Muscle layer of duodenum (tissue), 2 donors: Measurements from ENCODE around the gene CD7.

ENCODE experiments used
- H3K27ac ChIP-seq: one replicate; pipeline ENCODE4 v1.7.0; 2013; ENCODE audit warnings: mild to moderate bottlenecking, low read length
- H3K27me3 ChIP-seq: one replicate; pipeline ENCODE4 v1.7.0; 2013; ENCODE audit warnings: low read depth, mild to moderate bottlenecking, control low read depth, low read length
- H3K36me3 ChIP-seq, 2 donors: one replicate each; pipeline ENCODE4 v1.7.0; 2013; ENCODE audit warnings: low read length in 2 of 2, control low read depth in 1 of 2, mild to moderate bottlenecking in 1 of 2; ENCODE audit not compliant: insufficient read depth in 2 of 2, control insufficient read depth in 1 of 2
- H3K4me1 ChIP-seq, 2 donors: one replicate each; pipeline ENCODE4 v1.7.0; 2013; ENCODE audit warnings: low read length in 2 of 2, mild to moderate bottlenecking in 2 of 2, control low read depth in 1 of 2, moderate library complexity in 1 of 2; ENCODE audit not compliant: insufficient read depth in 2 of 2, control insufficient read depth in 1 of 2
- H3K4me3 ChIP-seq, 2 donors: one replicate each; pipeline ENCODE4 v1.7.0; 2013; ENCODE audit warnings: low read length in 2 of 2, low read depth in 1 of 2, mild to moderate bottlenecking in 1 of 2
- H3K9me3 ChIP-seq, 2 donors: one replicate each; pipeline ENCODE4 v1.7.0; 2013; ENCODE audit warnings: low read length in 2 of 2, control low read depth in 1 of 2, mild to moderate bottlenecking in 1 of 2; ENCODE audit not compliant: control insufficient read depth in 1 of 2
- donor health status: healthy.

The CD7 gene

DNA sequence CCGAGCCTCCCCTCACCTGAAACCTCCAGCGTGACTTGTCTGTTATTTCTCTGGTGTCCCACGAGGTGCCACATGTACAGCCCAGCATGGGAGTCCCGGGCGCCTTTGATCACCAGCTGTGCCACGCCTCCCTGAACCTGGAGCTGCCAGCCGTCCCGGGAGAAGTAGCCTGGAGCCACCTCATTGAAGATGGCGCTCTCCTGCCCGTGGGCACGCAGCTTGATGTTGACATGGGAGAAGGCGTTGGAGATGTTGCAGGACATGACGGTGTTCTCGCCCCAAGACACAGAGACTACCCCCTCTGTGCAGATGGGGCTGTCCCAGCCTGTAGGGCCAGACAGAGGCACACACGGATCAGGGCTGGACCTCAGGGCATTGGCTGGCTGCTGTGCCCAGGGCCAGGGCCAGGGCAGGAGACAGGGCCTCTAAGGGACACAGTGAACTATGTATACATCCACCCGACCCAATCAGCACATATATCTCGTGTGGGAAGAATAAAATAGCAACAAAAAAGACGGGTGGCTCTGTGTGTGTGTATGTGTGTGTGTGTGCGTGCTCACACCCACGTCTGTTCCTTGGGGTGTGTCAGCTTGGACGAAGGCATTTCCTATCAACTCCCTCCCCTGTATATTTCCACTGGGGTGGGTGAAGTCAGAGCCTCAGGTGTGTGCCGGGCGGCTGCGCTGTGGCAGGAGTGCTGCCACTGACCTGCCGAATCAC, 7.3 kb upstream of the CD7 start:
- Histone ChIP-seq H3K4me1 (peaks cover 0 to 10% of the 10 kb centered on the region in 2 donors), H3K4me3 (no peak overlapping the region), H3K9me3 (no peaks in the 10 kb centered on the region), H3K27me3 (no peaks in the 10 kb centered on the region), H3K27ac (no peak overlapping the region), H3K36me3 (peaks cover 0 to 6% of the 10 kb centered on the region in 2 donors)

DNA sequence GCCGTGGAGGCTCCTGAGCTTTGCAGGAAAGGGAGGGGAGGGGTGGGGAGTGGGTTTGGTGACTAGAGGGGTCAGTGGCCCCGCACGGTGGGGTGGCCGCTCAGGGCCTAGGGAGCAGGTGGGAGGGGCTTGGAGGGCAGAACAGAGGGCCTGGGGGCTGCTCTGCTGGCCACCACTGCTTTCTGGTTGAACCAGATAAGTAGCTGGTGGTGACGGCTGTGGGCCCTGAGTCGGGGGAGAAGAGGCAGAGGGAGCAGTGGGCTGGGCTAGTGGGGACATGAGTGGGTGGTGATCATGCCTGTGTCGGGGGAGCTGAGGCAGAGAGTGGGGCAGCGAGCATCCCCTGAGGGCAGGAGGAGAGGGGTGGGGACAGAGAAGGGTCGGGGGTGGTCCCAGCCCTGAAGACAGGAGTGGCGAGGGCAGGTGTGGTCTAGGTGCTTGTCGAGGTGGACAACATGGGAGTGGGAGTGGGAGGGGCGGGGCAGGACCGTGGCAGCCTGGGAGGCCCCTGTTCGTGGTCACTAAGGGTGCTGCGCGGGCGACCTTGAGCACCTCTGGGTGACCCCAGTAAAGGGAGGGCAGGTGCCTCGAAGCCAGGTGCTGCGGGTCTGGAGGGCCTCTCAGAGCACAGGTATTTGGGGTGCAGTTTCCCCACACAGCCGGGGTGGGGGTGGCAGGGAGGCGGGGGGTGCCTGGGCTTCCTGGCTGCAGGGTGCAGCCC, 6.3 kb upstream of the CD7 start:
- peaks cover 0 to 6% of the 10 kb centered on the region in 2 donors for H3K36me3 ChIP-seq
- no peaks in the 10 kb centered on the region for H3K9me3 ChIP-seq
- peaks cover 0 to 9% of the 10 kb centered on the region in 2 donors for H3K4me1 ChIP-seq
- no peaks in the 10 kb centered on the region for H3K27me3 ChIP-seq
- no peak overlapping the region for H3K4me3 ChIP-seq
- no peak overlapping the region for H3K27ac ChIP-seq

DNA sequence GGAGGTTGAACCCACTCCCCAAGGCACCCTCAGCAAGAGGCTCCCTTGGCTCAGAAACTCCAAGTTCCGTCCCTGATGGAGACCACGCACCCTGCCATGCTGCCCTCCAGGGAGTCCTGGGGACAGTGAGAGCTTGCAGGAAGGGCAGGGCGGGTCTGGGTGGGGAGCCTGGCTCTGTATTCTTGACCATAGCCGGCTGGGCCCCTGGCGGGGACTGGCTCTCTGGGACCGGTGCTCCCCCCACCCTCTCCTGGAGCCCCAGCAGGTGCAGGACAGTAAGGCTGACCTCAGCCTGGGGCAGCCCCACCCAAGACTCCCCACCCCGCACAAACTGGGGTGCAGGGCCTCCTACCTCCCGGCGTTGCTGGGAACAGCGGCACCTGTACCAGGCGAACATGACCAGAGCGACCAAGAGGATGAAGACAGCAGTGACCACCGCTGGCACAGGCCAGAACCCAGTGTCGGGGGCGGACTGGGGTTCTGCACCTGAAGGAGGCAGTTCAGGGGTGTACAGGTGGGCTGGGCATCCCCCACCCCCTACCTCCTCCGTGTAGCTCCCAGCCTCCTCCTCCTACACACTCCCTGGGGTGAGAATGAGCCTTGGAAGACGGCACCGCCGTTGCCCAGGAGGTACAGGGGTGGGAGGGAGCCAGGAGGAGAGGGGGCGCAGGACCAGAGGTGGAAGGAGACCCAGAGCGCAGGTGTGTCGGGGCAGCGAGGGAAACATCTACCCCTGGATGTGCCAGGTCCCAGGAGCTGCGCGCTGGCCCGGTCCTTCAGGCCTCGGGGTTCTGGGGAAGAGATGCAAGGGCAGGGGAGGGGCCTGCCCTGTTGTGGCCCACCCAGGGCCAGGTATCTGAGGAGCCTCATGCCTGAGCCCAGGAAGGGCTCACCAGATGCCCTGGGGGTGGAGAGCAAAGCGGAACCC, 5.4 kb upstream of the CD7 start:
- Histone ChIP-seq H3K27ac (no peak overlapping the region), H3K4me1 (peaks cover 0 to 9% of the 10 kb centered on the region in 2 donors), H3K27me3 (no peaks in the 10 kb centered on the region), H3K4me3 (no peak overlapping the region), H3K9me3 (no peaks in the 10 kb centered on the region), H3K36me3 (peaks cover 0 to 6% of the 10 kb centered on the region in 2 donors)

DNA sequence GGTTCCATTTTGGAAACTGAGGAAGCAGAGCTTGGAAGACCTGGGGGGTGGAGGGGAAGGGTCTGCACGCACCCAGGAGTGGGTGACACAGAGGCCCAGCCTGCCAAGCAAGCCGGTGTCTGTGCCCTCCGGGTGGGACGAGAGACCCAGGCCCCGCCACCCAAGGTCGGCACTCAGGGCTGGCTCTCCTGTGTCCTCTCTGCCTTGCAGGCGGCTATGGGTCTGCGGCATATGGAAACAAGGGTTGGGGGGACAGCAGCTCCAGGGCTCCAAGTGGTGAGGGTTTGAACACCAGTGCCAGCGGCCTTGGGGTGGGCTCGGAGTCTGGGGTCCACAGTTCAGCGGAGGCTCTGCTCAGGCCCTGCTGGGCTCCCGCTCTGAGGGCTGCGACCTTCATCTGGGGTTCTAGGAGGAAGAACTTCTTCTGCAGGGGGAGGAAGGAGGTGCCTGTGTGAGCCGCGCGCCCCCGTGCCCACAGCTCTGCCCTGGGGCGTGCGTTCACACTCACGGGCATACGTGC, 4.6 kb upstream of the CD7 start:
- no peaks in the 10 kb centered on the region for H3K27me3 ChIP-seq
- no peak overlapping the region for H3K27ac ChIP-seq
- H3K4me3 ChIP-seq: no peak overlapping the region
- no peaks in the 10 kb centered on the region for H3K9me3 ChIP-seq
- H3K36me3 ChIP-seq: peaks cover 0 to 6% of the 10 kb centered on the region in 2 donors
- peaks cover 0 to 9% of the 10 kb centered on the region in 2 donors for H3K4me1 ChIP-seq

DNA sequence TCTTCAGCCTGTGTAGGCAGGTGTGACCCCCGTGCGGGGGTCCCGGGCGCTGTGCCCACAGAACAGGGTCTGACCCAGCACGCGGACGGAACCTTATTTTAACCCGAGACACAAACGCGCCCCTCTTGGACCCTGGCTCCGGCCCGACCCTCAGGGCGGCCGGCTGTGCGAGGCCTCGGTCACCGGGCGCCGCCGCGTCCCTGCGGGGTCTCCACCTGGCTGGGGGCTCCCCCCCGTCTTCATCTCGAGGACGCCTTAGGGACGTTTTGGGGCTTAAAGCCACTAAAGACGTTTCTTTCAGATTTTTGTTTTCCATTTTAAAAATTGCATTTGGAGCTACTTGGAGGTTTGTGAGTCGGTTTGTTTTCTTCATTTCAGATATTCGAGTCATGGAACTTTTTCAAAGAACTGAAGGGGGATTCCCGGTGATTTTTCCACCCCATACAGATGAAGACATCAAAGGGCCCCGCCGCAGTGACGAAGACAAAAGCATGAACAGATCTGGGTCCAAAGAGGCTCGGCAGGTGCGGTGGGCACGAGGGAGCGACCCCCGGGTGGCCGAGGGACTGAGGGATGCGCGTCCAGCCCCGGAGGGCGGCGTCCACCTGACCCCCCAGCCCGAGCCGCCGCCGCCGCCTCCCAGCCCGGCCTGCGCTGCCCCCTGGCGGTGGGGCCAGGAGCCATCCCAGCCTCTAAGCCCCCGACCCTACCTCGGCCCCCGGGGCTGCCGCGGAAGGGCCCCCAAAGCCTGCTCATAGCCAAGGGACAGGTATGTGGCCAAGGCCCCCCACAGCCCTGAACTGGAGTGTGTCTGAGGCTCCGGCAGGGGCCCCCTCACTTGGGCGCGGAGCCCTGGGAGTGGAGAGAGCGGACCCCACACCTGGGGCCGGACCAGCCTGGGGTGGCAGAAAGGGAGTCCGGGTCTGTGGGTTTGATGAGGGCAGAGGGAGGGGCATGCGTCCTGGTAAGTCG, 3.8 kb upstream of the CD7 start:
- Histone ChIP-seq H3K27ac (no peak overlapping the region), H3K27me3 (peaks cover 6% of the 10 kb centered on the region), H3K36me3 (peaks cover 0 to 6% of the 10 kb centered on the region in 2 donors), H3K4me1 (peaks cover 0 to 10% of the 10 kb centered on the region in 2 donors), H3K4me3 (no peak overlapping the region), H3K9me3 (no peaks in the 10 kb centered on the region)

DNA sequence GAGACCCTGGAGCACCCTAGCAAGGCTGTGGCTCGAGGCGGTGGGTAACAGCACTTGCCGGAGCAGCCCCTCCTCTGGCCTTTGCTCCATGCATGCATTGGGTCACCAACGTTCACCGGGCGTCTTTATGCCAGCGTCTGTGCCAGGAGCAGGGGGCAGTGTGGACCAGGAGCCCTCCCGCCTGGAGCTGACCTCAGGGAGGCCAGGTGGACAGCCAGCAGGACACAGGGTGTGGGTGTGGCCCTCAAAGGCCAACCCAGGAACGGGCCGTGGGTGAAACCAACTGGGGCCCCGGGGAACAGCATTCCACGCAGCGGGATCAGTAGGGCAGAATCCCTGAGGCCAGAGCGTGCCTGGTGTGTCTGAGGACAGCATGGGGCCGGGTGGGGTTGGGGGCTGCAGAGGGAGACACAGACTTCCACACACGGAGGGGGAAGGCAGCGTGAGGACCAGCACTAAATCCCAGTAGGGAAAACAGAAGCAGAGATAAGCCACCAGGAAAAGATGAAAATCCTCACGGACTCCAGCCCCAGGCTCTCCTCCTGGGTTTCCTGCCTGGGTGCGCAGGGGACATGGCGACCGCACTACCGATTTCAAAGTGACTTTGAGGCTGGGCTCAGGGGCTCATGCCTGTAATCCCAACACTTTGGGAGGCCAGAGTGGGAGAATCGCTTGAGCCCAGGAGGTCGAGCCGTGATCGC, 2.9 kb upstream of the CD7 start:
- H3K27me3 ChIP-seq: peaks cover 13% of the 10 kb centered on the region
- H3K4me3 ChIP-seq: no peak overlapping the region
- H3K4me1 ChIP-seq: peaks cover 0 to 19% of the 10 kb centered on the region in 2 donors
- H3K9me3 ChIP-seq: no peaks in the 10 kb centered on the region
- H3K36me3 ChIP-seq: no peaks in the 10 kb centered on the region
- no peak overlapping the region for H3K27ac ChIP-seq

DNA sequence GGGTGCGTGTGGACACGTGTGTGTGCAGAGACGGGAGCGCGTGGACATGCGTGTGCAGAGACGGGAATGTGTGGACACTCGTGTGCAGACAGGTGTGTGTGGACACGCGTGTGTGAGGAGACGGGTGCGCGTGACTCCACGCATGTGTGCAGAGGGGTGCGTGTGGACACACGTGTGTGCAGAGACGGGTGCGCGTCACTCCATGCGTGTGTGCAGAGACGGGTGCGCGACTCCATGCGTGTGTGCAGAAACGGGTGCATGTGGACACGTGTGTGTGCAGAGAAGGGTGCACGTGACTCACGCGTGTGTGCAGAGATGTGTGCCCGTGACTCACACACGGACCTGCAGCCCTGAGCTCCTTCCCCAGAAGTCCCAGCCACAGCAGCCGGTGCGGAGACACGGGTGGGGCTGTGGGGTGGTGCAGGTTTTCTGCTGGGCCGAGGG, 2.2 kb upstream of the CD7 start:
- no peak overlapping the region for H3K4me3 ChIP-seq
- H3K4me1 ChIP-seq: peaks cover 0 to 20% of the 10 kb centered on the region in 2 donors
- H3K9me3 ChIP-seq: no peaks in the 10 kb centered on the region
- H3K36me3 ChIP-seq: no peaks in the 10 kb centered on the region
- no peak overlapping the region for H3K27ac ChIP-seq
- peaks cover 14% of the 10 kb centered on the region for H3K27me3 ChIP-seq

DNA sequence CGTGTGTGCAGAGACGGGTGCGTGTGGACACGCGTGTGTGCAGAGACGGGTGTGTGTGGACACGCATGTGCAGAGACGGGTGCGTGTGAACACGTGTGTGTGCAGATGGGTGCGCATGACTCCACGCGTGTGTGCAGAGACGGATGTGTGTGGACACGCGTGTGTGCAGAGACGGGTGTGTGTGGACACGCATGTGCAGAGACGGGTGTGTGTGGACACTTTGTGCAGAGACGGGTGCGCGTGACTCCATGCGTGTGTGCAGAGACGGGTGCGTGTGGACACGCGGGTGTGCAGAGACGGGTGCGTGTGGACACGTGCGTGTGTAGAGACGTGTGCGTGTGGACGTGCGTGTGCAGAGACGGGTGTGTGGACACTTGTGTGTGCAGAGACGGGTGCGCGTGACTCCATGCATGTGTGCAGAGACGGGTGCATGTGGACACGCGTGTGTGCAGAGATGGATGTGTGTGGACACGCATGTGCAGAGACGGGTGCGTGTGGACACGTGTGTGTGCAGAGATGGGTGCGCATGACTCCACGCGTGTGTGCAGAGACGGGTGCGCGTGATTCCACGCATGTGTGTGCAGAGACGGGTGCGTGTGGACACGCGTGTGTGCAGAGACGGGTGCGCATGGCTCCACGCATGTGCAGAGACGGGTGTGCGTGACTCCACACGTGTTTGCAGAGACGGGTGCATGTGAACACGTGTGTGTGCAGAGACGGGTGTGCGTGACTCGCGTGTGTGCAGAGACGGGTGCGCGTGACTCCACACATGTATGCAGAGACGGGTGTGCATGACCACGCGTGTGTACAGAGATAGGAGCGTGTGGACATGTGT, 1.6 kb upstream of the CD7 start:
- Histone ChIP-seq H3K27me3 (peaks cover 14% of the 10 kb centered on the region), H3K27ac (no peak overlapping the region), H3K4me1 (peaks cover 0 to 20% of the 10 kb centered on the region in 2 donors), H3K9me3 (no peaks in the 10 kb centered on the region), H3K4me3 (no peak overlapping the region), H3K36me3 (no peaks in the 10 kb centered on the region)

DNA sequence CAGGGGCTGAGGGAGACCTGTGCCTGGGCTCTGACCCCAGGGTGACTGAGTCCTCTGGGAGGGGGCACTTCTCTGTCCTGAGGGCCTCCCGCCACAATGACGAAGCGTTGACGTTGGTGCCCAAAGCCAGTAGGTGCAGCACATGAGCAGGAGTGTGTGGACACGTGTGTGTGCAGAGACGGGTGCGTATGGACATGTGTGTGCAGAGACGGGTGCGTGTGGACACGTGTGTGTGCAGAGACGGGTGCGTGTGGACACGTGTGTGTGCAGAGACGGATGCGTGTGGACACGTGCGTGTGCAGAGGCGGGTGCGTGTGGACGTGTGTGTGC, 726 bp upstream of the CD7 start:
- H3K9me3 ChIP-seq: no peaks in the 10 kb centered on the region
- H3K27me3 ChIP-seq: peaks cover 14% of the 10 kb centered on the region
- no peak overlapping the region for H3K4me3 ChIP-seq
- peaks cover 0 to 20% of the 10 kb centered on the region in 2 donors for H3K4me1 ChIP-seq
- no peak overlapping the region for H3K27ac ChIP-seq
- H3K36me3 ChIP-seq: no peaks in the 10 kb centered on the region
